HPDE6-E6E7 (cell line): ENCODE data around the gene ZSWIM4.
"Not testable (repeated sequence)": the region's sequence is repeated elsewhere in the genome, so short reads cannot be mapped to it uniquely, and the experiment has no call there.

Experiments
- DNase-seq: peaks from one replicate; pipeline ENCODE4 v3.0.0; 2011; ENCODE audit warnings: missing footprints; ENCODE audit errors: extremely low spot score

Gene ZSWIM4

DNA sequence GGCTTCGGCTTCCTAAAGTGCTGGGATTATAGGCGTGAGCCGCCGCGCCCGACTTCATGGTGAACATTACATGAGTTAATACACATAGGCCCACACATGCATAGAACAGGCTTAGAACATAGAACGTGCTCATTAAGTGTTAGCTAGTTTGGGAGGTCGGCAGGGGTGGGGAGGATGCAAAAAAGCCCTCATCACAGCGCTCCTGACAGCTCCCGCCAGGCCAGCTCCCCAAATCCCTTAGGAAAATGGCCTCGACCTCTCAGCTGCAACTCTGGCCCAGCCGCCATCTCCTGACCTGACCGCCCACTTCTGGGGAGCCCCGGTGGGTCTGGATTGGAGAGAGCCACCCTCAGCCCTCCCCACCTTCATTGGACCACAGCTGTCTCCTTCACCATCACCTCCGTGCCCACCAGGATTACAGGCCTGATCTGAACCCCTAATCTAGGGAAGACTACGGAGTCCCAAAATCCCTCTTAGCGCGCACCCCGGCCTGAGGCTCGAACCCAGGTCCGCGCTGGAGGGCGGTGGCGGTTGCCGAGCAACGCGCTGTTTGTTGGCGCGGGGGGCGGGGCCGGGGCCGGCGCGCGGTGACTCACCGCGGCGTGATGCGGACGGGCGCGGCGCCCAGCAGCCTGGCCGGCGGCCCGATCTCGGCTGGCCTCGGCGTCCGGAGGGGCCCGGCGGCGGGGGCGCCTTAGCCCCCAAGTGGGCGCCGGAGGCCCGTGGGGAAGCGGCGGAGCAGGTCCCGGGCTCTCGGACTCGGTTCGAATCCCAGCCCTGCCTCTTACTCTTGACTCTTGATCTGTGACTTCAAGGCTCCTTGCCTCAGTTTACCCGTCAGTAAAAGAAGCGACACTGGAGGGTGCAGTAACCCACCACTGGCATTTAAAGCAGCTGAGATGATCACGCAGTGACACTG lies 55.0 kb downstream of the ZSWIM4 start:
- DNase-seq = no peak

DNA sequence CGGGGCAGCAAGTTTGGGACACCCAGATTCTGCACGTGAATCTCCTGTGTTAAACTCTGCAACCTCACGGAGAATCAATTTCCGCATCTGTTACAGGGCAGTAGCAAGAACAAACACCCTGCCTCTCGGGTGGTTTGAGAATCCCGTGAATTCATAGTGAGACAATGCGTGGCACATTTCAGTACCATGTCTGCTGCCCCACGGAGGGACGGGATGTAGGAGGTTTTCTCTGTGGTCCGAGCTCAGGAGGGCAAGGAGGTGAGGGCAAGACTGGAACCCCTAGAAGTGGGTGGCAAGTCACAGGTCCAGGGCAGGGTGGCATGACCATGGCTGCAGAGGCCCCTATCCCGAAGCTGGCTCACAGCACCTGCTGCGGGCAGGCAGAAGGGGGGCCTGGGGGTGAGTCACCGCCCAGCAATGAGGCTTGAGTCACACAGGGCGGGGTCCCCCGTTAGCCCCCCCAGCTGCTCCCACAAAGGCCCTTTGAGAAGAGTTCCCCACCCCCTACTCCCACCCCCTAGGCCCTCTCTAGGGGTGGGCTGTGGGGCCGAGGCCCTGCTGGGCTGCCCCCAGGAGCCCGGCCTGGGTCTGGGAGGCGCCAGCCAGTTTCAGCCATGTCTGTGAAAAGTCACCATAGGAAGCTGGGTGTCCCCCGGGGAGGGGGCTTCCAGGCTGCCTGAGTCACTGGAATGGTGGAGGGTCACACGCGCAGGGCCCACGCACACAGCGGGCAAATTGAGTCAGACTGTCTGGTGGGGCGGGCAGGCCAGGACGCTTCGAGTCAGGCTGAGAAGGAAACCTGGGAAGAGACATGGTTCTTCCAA lies 55.9 kb downstream of the ZSWIM4 start:
- no peak for DNase-seq

DNA sequence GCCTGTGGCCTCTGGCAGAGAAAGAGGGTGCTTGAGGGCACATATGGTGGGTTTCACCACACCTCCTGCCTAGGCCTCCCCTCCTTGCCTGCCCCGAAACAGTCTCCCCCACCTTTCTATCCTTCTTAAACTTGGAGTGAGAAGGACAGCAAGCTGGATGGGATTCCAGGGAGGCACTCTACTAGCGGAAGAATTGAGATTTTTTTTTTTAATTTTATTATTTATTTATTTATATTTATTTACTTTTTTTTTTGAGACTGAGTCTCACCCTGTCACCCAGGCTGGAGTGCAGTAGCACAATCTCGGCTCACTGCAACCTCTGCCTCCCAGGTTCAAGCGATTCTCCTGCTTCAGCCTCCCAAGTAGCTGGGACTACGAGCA lies 56.5 kb downstream of the ZSWIM4 start:
- not testable (repeated sequence) for DNase-seq

DNA sequence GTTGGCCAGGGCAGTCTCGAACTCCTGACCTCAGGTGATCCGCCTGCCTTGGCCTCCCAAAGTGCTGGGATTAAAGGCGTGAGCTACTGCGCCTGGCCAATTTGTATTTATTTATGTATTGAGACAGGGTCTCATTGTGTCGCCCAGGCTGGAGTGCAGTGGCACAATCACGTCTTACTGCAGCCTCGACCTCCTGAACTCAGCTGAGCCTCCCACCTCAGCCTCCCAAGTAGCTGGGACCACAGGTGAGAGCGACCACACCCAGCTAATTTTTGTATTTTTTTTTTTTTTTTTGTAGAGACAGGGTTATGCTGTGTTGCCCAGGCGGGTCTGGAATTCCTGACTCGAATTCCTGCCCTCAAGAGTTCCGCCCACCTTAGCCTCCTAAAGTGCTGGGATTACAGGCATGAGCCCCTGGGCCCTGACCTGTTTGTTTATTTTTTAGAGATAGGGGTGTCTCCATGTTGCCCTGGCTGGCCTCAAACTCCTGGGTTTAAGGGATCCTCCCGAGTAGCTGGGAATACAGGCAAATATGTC lies 57.0 kb downstream of the ZSWIM4 start:
- not testable (repeated sequence) for DNase-seq

DNA sequence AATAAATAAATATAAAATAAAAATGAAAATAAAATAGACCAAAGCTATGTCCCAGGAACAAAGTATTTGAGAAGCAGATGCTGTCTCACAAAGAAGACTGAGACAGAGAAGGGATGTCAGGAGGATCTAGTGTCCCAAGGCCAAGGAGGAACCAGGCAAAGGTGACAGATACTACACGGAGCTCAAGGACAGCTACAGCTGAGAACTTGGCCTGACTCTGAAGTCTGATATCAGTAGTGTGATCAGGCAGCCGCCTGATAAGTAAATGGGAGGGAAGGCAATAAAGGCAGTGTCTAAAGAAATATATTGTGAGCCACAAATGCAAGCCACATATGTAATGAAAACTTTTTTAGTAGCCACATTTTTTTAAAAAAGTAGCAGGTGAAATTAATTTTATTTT lies 61.3 kb downstream of the ZSWIM4 start:
- no peak for DNase-seq

DNA sequence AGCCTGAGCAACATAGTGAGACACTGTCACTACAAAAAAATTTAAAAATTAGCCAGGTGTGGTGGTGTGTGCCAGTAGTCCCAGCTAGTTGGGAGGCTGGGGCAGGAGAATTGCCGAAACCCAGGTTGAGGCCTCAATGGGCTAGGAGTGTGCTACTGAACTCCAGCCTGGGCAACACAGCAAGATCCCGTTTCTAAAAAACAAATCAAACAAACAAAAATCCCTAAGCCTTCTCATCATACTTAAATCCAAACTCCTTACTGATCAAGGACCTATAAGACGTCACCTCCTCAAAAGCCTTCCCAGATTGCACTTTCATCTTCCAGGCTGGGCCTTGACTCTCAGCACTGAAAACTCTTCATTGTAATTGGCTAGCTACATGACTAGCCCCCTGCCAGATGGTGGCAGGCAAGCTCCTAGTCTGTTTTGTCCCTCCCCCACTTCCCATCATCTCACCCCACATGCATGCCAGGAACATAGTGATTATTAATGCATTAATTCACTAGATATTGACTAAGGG lies 64.2 kb downstream of the ZSWIM4 start:
- DNase-seq = no peak

DNA sequence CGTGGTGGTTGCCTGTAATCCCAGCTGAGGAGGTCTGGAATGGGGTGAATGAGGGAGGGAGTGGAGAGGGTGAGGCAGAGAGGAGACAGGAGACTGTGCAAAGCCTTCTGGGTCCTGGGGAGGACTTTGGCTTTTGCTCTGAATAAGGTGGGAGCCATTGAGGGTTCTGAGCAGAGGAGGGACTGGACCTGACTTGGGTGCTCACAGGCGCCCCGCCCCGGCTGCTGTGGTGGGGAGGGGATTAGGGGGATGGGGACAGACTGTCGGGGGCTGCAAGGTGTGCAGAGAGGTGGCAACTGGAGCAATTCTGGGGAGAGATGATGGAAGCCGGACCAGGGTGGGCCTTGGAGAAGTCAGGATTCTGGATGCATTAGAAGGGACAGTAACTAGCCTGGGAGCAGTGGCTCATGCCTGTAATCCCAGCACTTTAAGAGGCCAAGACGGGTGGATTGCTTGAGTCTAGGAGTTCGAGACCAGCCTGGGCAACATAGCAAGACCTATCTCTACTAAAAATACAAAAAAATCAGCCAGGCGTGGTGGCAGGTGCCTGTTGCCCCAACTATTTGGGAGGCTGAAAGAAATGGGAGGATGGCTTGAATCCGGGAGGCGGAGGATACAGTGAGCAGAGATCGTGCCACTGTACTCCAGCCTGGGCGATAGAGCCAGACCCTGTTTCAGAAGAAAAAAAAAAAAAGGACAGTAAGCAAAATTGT lies 65.6 kb downstream of the ZSWIM4 start:
- DNase-seq = no peak

DNA sequence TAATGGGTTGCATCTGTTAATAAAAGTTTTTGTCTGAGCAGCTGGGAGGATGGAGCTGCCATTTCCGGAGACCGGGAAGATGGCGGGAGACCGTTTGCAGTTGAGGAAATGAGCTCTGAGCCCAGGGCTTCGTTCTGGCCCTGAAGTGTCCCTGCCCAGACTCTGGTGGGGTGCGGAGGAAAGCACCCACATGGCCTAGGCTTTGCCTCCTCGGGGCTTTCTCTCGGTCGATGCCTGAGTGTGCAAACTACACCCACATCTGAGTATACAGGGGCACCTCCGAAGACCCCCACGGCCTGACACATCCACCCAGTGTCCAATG lies 66.1 kb downstream of the ZSWIM4 start:
- no peak for DNase-seq

DNA sequence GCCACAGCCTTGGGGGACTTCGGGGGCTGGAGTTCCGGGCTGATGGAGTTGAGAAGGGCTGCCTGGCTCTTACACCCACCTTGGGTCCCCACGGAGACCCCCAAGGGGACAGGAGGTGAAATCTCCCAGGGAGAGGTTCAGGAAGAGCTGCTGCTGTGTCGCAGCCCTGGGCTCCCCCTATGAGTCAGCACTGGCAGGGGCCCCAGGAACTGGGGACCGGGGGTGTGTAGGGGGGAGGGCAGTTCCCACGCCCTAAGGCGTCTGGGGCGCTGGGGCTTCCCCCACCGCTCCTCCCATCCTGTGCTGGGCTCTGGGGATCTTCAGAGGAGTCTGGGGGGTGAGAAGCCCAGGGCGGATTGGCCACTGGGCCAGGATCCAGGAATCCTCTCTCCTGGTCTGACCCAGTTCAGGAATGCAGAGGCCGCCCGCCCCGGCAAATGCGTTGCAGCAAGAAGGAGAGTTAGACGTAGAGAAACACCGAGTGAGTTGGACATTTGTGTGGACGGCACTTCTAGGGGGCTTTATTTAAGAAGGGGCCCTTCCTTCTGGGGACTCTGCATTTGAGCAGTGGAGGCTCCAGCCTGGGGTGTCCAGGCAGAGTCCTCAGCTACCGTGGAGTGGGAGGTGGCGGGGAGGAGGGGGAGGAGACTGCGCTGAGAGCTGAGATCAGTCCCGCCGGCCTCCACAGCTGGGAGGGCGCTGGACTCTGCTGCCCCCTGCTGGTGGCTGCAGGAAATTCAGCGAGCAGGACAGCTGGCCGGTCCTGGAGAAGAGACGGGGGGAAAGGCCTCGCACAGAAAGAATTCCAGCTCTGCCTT lies 66.7 kb downstream of the ZSWIM4 start:
- DNase-seq = peak; percentile 78

DNA sequence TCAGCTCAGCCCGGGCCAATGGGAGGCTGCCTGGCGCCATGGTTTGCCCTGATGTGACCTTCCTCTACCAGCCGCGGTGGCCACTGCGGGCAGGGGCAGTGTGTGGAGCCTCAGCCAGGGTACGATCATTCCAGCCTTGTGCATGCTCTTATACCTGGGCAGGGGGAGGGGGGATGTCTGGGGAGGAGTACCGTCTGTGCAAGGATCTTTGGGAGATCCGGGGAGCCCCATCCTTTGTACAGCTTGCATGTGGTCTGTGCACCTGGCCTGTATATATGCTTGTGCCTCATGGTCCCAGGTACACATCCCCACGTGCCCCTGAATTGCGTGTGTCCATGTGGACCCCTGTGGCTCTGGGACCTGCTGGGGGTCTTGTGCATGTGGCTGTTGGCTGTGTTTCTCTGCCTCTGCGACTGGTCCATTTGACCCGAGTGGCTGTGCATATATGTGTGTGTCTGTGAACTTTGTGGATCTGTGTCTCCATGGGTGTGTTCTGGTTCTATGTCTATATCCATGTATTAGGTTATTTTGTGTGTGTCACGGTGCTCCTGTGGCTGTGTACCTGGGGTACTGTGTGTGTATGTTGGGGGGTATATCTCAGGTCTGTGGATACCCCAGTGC lies 68.9 kb downstream of the ZSWIM4 start:
- DNase-seq = no peak

DNA sequence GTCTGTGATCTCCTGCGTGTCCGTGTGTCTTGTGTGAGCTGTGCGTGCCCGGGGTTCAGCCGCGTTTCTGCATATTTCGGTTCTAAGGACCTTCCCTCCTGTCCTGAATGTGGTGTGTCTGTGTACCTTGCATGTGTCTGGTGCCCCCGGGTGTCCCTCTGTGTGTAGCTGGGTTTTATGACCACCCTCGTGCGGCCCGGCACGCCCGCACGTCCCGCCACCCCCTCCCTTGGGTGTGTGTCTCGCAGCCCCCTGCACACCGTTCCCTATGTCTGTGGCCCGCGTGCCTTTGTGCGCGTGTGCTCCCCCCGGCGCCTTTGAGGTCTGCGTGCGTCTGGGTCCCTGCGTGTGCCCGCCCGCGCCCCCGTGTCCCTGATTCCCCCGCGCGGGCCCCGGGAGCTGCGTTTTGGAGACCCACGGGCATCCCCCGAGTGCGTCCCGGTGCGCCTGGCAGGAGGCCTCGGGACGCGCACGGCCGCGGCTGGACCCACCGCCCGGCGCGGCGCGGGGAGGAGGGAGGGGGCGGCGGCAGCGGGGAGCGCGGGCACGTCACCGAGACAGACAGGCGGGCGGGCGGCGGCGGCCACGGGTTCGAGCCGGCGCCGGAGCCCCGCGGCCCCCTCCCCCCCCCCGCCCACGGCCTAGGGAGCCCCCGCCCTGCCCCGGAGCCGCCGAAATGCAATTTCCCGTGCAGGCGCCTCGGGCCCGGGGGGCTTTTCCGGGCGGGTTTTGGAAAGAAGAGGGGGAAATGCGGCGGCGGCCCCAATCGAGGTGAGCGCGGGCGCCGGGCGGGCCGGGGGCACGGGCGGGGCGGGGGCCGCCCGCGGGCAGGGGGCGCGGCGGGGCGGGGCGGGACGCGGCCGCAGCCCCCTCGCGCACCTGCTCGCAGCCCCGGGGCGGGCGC lies 69.7 kb downstream of the ZSWIM4 start:
- DNase-seq = no peak

DNA sequence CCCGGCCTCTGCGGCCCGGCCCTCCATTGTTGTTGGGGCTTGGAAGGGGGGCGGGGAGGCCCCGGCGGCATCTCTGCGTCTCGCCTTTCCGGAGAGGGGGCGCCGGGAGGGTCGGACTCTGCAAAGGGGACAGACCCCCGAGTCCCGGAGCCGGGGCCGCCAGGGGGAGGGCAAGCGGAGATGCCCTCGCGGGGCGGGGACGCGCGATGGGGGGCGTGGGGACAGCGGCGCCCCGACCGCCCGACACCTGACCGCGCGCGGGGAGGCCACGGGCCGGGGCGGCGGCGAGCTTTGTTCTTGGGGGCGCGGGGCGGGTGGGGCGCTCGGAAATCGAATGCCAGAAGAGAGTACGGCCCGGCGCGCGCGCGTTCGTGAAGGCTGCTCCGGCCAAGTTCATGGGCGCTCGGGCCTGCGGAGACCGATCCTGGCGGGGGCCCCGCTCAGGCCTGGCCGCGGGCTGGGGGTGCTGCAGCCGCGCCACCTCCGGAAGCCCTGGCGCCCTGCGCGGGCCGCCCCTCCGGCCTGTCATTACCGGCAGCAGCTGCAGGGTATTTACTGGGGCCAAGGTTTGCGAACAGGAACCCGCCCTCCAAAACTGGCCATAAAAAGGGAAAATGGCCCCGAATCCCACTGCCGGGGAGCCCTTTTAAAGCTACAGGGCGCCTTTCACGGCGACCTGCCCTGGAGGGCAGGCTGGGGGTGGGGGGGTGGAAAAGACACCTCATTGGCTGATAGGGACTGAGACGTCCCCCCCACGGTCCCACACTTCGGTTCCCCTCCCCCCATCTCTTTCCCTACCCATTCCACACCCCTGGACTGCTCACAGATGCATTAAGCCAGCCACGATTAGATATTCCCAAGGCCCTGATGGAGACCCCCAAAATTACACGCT lies 70.6 kb downstream of the ZSWIM4 start:
- DNase-seq = no peak

DNA sequence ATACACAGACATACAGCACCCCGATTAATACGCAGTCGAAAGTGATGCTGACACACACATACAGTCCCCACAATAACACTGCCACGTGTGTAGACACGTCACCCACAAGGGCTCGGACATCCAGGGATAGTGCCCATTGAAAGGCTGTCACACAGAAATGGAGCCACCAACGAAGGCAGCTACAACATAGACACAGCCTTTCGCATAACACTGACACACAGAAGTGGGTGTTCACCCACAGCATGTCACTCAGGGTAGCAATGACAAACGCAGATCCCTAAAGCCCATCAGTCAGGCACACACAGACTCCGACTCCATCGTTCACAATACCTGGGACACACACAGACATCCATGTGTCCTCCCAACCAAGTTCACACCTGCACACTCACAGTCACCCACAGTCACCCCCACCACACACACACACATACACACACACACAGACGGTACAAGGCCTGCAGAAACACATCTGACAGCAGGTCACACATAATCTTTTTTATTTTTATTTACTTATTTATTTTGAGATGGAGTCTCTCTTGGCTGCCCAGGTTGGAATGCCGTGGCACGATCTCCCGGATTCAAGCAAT lies 71.3 kb downstream of the ZSWIM4 start:
- no peak for DNase-seq

DNA sequence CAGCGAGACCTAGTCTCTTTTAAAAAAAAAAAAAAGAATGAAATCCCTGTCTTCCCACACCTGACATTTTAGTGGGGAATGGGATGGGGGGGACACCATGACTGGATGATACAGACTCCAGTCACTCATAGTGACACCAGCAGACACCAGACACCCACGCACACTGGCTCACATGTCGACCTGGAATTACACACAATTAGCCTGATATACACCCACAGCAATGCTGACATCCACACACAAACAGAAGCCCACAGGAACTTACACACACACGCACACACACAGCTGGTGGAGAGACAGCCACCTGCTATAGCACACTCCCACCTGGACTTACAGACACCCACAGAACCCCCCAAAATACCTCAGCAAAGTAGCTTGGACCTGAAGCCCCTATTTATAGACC lies 73.4 kb downstream of the ZSWIM4 start:
- no peak for DNase-seq

DNA sequence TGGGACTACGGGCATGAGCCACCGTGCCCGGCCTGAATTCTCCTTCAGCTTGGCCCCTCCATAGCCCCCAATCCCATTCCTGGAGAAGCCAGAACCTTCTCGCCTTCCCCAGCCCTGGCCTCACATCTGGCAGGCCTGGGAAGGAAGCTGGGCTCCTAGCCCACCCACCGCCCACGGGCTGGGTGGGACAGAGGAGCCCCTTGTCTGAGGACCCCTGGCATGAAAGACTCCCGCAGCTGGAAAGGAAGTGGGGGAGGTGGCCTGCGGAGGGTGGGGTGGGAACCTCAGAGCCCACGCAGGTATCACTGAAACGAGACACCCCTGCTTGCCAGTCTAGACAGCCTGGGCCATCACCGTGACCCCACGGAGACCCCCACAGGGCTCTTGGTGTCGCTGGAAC lies 74.0 kb downstream of the ZSWIM4 start:
- no peak for DNase-seq

DNA sequence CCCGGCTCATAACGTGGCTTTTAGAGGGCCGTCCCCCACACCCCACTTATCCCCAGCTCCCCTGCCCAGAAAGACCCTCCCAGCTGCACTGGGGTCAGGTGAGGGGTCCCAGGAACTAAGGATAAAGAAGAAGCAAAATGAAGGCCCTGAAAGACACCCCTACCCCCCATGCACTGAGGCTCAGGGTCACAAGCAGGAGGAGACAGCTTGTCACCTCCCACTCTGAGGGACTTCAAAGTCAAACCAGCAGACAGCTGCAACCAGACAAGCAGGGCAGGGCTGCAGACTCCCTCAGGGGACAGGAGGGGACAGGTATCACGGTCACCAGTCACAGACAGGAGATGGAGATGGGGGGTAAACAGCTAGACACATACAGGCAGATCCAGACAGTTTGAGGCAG lies 75.6 kb downstream of the ZSWIM4 start:
- DNase-seq = no peak

DNA sequence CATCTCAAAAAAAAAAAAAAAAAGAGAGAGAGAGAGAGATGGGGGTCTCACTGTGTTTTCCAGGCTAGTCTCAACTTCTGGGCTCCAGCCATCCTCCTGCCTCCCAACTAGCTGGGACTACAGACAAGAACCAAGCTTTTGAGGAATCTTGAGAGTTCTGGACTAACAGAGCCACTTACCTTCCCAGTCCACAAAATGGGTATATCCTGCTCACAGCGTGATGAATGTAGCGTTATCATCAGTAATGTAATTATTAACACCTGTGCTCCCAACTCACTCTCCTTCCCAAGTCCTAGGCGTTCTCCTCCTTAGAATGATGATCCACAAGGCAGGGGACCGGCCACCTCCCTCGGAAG lies 77.1 kb downstream of the ZSWIM4 start:
- no peak for DNase-seq

DNA sequence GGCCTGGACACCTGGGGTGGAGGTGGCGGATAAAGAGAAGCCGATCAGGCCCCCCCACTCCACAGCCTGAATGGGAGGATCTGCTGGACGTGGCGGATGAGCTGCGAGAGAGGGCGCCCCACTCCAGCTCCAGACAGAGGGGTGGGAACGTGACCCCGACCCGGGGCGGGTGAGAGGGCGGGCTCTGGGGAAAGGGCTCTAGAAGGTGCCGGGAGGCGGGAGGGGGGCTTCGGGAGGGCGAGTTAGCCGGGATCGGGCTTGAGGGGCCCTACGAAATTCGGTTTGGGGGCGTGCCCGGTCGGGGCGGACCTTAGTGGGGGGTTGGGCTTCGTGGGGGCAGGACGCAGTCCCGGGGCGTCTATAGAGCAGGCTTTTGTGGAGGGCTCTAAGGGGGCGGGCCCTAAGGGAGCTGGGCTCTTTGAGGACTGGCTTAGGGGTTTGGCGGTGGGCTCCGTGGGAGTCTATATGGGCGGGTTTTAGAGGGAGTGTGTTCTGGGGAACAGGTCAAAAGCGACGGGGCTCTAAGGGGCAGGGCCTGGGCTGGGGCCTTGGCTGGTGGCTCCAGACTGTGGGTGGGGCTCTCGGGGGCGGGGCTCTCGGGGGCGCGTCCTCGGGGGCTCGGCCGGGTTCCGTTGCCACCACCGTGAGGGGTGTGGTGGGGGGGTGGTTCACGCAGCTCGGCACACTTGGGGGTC lies 77.6 kb downstream of the ZSWIM4 start:
- no peak for DNase-seq
